Astrocyte (in vitro differentiated cells and primary cell): ENCODE data around the gene XPOT.

Experiments
- EZH2 ChIP-seq: IDR thresholded peaks from 2 replicates; pipeline ENCODE4 v1.6.1; 2012; ENCODE audit warnings: mild to moderate bottlenecking, low read length, inconsistent platforms; ENCODE audit not compliant: insufficient read depth
- TF ChIP-seq, protein P1 (sequence below): IDR thresholded peaks from 2 replicates; pipeline ENCODE4 v1.5.1; 2011; ENCODE audit warnings: low read depth, mild to moderate bottlenecking, inconsistent platforms, low read length, moderate library complexity; ENCODE audit not compliant: insufficient read depth

DNA sequence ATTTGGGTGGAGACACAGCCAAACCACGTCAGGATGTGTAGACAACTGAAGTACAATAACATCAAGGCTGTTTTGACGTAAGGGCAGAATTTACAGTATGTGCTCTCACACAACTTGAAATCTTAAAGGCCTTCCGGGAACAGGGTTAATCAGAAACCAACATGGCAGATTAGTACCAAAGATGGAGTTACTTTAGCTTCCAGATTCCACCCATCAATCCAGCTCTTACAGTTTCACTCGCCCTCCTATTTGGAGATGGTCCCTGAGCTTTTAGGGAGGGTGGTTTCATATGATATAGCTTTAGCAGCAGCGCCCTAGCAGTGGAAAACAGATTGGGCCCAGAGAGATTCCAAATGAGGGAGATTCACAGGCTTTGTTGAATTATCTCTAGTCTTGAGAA is 2.0 kb upstream of the XPOT start:
- TF ChIP-seq, protein P1, sequence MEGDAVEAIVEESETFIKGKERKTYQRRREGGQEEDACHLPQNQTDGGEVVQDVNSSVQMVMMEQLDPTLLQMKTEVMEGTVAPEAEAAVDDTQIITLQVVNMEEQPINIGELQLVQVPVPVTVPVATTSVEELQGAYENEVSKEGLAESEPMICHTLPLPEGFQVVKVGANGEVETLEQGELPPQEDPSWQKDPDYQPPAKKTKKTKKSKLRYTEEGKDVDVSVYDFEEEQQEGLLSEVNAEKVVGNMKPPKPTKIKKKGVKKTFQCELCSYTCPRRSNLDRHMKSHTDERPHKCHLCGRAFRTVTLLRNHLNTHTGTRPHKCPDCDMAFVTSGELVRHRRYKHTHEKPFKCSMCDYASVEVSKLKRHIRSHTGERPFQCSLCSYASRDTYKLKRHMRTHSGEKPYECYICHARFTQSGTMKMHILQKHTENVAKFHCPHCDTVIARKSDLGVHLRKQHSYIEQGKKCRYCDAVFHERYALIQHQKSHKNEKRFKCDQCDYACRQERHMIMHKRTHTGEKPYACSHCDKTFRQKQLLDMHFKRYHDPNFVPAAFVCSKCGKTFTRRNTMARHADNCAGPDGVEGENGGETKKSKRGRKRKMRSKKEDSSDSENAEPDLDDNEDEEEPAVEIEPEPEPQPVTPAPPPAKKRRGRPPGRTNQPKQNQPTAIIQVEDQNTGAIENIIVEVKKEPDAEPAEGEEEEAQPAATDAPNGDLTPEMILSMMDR = no peak
- no peak for TF ChIP-seq EZH2
